ENCODE measurements around the gene VPS16.
"Not testable (repeated sequence)": the region's sequence is repeated elsewhere in the genome, so short reads cannot be mapped to it uniquely, and the experiment has no call there.

Gene VPS16

GRCh38 chr20:2807929-2808328 lies 32.6 kb upstream of the VPS16 start:
- DNase-seq = not testable (repeated sequence)

GRCh38 chr20:2809690-2810089 lies 30.9 kb upstream of the VPS16 start:
- DNase-seq = no peak

GRCh38 chr20:2812189-2812588 lies 28.4 kb upstream of the VPS16 start:
- DNase-seq = no peak

- no peak for DNase-seq
Measured at GRCh38 chr20:2814076-2814475, 26.5 kb upstream of the VPS16 start.

GRCh38 chr20:2814587-2815051 lies 25.9 kb upstream of the VPS16 start, which contains the start of gene C20orf141:
C20orf141 (plus strand) TSS chr20:2814987; CDS start chr20:2815185, 198 bp downstream.
- DNase-seq = no peak

GRCh38 chr20:2815242-2815900 lies 25.2 kb upstream of the VPS16 start:
- DNase-seq = no peak

- no peak for DNase-seq
Measured at GRCh38 chr20:2816030-2816582, 24.4 kb upstream of the VPS16 start, which contains the start of gene TMEM239. TMEM239 (plus strand) TSS chr20:2816364; CDS start chr20:2816555, 191 bp downstream.

- peak; percentile 21 for DNase-seq
Measured at GRCh38 chr20:2816583-2817340, 23.8 kb upstream of the VPS16 start.

- DNase-seq = no peak
Measured at GRCh38 chr20:2817341-2817726, 23.2 kb upstream of the VPS16 start.

- DNase-seq = no peak
Measured at GRCh38 chr20:2817891-2818595, 22.5 kb upstream of the VPS16 start.

GRCh38 chr20:2820084-2820895 lies 20.3 kb upstream of the VPS16 start:
- DNase-seq = no peak

GRCh38 chr20:2820896-2821869 lies 19.4 kb upstream of the VPS16 start:
- peak; percentile 22 for DNase-seq

GRCh38 chr20:2822073-2822472 lies 18.5 kb upstream of the VPS16 start:
- DNase-seq = peak; percentile 60

GRCh38 chr20:2825761-2826160 lies 14.8 kb upstream of the VPS16 start:
- no peak for DNase-seq

- DNase-seq = no peak
Measured at GRCh38 chr20:2826655-2827054, 13.9 kb upstream of the VPS16 start.

- DNase-seq = no peak
Measured at GRCh38 chr20:2829376-2829775, 11.2 kb upstream of the VPS16 start.

GRCh38 chr20:2831206-2831605 lies 9.3 kb upstream of the VPS16 start:
- not testable (repeated sequence) for DNase-seq

GRCh38 chr20:2833761-2834160 lies 6.8 kb upstream of the VPS16 start:
- no peak for DNase-seq

GRCh38 chr20:2834401-2835110 lies 6.0 kb upstream of the VPS16 start:
- no peak for DNase-seq

GRCh38 chr20:2835331-2835796 lies 5.2 kb upstream of the VPS16 start:
- DNase-seq = no peak

All from CD4-positive, alpha-beta T cell treated with Interleukin-17A for 4 hours (primary cell).